Activated T-cell treated with anti-CD3 and anti-CD28 coated beads, Interleukin-2, amount 50 U/mL, for 72 hours (primary cell): ENCODE measurements around the gene LFNG. TPM values are rescaled to one million over a fixed set of nuclear protein-coding genes. Genes with fewer than 3 reads are reported as not detected.

Source experiments
- ATAC-seq, 2 donors: fragments of 150-1000 bp; cut with Tn5 transposase; replicated peaks in 1 of 2; 2 replicates each; pipeline ENCODE4 v1.10.0; 2021; ENCODE audit warnings: moderate library complexity in 2 of 2, mild to moderate bottlenecking in 1 of 2
- DNase-seq, 2 donors: peaks; one replicate each; pipeline ENCODE4 v3.0.0; 2021 to 2022; ENCODE audit warnings: mixed read lengths in 1 of 2
- H3K27ac Mint-ChIP-seq: one replicate; pipeline ENCODE4 v1.8.0; 2022; ENCODE audit warnings: mild to moderate bottlenecking, moderate library complexity, mixed read lengths
- H3K27me3 Mint-ChIP-seq: one replicate; pipeline ENCODE4 v1.8.0; 2022; ENCODE audit warnings: low read depth, mixed read lengths
- H3K36me3 Mint-ChIP-seq, 2 donors: one replicate each; pipeline ENCODE4 v1.8.0; 2022; ENCODE audit warnings: mixed read lengths in 2 of 2, mild to moderate bottlenecking in 1 of 2; ENCODE audit not compliant: insufficient read depth in 2 of 2
- H3K4me1 Mint-ChIP-seq: one replicate; pipeline ENCODE4 v1.8.0; 2022; ENCODE audit warnings: low read depth, mixed read lengths
- H3K4me3 Mint-ChIP-seq, 2 donors: one replicate each; pipeline ENCODE4 v1.8.0; 2022; ENCODE audit warnings: mild to moderate bottlenecking in 2 of 2, mixed read lengths in 2 of 2, moderate library complexity in 2 of 2
- H3K9me3 Mint-ChIP-seq, 2 donors: one replicate each; pipeline ENCODE4 v1.8.0; 2022; ENCODE audit warnings: mixed read lengths in 2 of 2
- total RNA-seq, 2 donors: library from RNA; stranded (reverse); gene quantifications; one replicate each; pipeline ENCODE4 v1.2.3, GENCODE V29; 2022

LFNG gene
- total RNA-seq, 2 donors from 2014 or later = 23.0 to 30.0 TPM

- Mint-ChIP-seq H3K36me3 (no peaks in the 10 kb centered on the region), H3K4me3 (no peak overlapping the region), H3K27me3 (no peaks in the 10 kb centered on the region), H3K27ac (no peak overlapping the region), H3K9me3 (no peaks in the 10 kb centered on the region), H3K4me1 (no peaks in the 10 kb centered on the region)
- peak; percentile 98 to 99 for ATAC-seq
- DNase-seq = peak; percentile 78
These were observed 41.9 kb upstream of the LFNG start for GRCh38 chr7:2477447-2478398.

GRCh38 chr7:2478399-2478785 lies 41.2 kb upstream of the LFNG start:
- no peak overlapping the region for H3K4me3 Mint-ChIP-seq
- ATAC-seq (no peak), DNase-seq (no peak)
- H3K27me3 Mint-ChIP-seq = no peaks in the 10 kb centered on the region
- no peaks in the 10 kb centered on the region for H3K4me1 Mint-ChIP-seq
- H3K27ac Mint-ChIP-seq = no peak overlapping the region
- no peaks in the 10 kb centered on the region for H3K36me3 Mint-ChIP-seq
- no peaks in the 10 kb centered on the region for H3K9me3 Mint-ChIP-seq

- Mint-ChIP-seq H3K9me3 (no peaks in the 10 kb centered on the region), H3K27ac (no peak overlapping the region), H3K4me1 (no peaks in the 10 kb centered on the region), H3K4me3 (no peak overlapping the region), H3K27me3 (no peaks in the 10 kb centered on the region), H3K36me3 (no peaks in the 10 kb centered on the region)
- ATAC-seq (no peak), DNase-seq (no peak)
These were observed 40.8 kb upstream of the LFNG start for GRCh38 chr7:2478800-2479199.

- ATAC-seq (no peak), DNase-seq (no peak)
- H3K4me1 Mint-ChIP-seq = no peaks in the 10 kb centered on the region
- H3K4me3 Mint-ChIP-seq = no peak overlapping the region
- no peak overlapping the region for H3K27ac Mint-ChIP-seq
- H3K27me3 Mint-ChIP-seq = no peaks in the 10 kb centered on the region
- no peaks in the 10 kb centered on the region for H3K9me3 Mint-ChIP-seq
- H3K36me3 Mint-ChIP-seq = no peaks in the 10 kb centered on the region
These were observed 40.1 kb upstream of the LFNG start for GRCh38 chr7:2479276-2480069.

- H3K27ac Mint-ChIP-seq = no peak overlapping the region
- no peak overlapping the region for H3K4me3 Mint-ChIP-seq
- H3K36me3 Mint-ChIP-seq = no peaks in the 10 kb centered on the region
- ATAC-seq (no peak), DNase-seq (no peak)
- no peaks in the 10 kb centered on the region for H3K27me3 Mint-ChIP-seq
- H3K9me3 Mint-ChIP-seq = no peaks in the 10 kb centered on the region
- no peaks in the 10 kb centered on the region for H3K4me1 Mint-ChIP-seq
These were observed 39.5 kb upstream of the LFNG start for GRCh38 chr7:2480070-2480408.

GRCh38 chr7:2481195-2481594 lies 38.4 kb upstream of the LFNG start:
- no peak overlapping the region for H3K4me3 Mint-ChIP-seq
- no peak for DNase-seq
- ATAC-seq = no peak
- H3K36me3 Mint-ChIP-seq = no peaks in the 10 kb centered on the region
- H3K4me1 Mint-ChIP-seq = no peaks in the 10 kb centered on the region
- H3K9me3 Mint-ChIP-seq = no peaks in the 10 kb centered on the region
- H3K27ac Mint-ChIP-seq = no peak overlapping the region
- no peaks in the 10 kb centered on the region for H3K27me3 Mint-ChIP-seq

- no peaks in the 10 kb centered on the region for H3K4me1 Mint-ChIP-seq
These were observed 36.7 kb upstream of the LFNG start for GRCh38 chr7:2482725-2483451.

GRCh38 chr7:2483494-2483893 lies 36.1 kb upstream of the LFNG start:
- H3K4me1 Mint-ChIP-seq = no peaks in the 10 kb centered on the region
- no peaks in the 10 kb centered on the region for H3K36me3 Mint-ChIP-seq
- ATAC-seq (no peak), DNase-seq (no peak)
- H3K27me3 Mint-ChIP-seq = no peaks in the 10 kb centered on the region
- H3K27ac Mint-ChIP-seq = no peak overlapping the region
- no peak overlapping the region for H3K4me3 Mint-ChIP-seq
- no peaks in the 10 kb centered on the region for H3K9me3 Mint-ChIP-seq

More at GRCh38 chr7:2482725-2483451, 36.7 kb upstream of the LFNG start:
- H3K27me3 Mint-ChIP-seq = no peaks in the 10 kb centered on the region
- no peak overlapping the region for H3K4me3 Mint-ChIP-seq
- H3K36me3 Mint-ChIP-seq = no peaks in the 10 kb centered on the region
- H3K9me3 Mint-ChIP-seq = no peaks in the 10 kb centered on the region
- no peak overlapping the region for H3K27ac Mint-ChIP-seq
- ATAC-seq (no peak), DNase-seq (no peak)

- H3K36me3 Mint-ChIP-seq = no peaks in the 10 kb centered on the region
- H3K27ac Mint-ChIP-seq = no peak overlapping the region
- H3K4me3 Mint-ChIP-seq = no peak overlapping the region
- H3K4me1 Mint-ChIP-seq = no peaks in the 10 kb centered on the region
- no peaks in the 10 kb centered on the region for H3K27me3 Mint-ChIP-seq
- DNase-seq (no peak), ATAC-seq (no peak)
- H3K9me3 Mint-ChIP-seq = no peaks in the 10 kb centered on the region
These were observed 34.7 kb upstream of the LFNG start for GRCh38 chr7:2484868-2485267.

GRCh38 chr7:2487586-2488271 lies 31.8 kb upstream of the LFNG start:
- peaks cover 6% of the 10 kb centered on the region for H3K27me3 Mint-ChIP-seq
- H3K36me3 Mint-ChIP-seq = no peaks in the 10 kb centered on the region
- ATAC-seq (no peak), DNase-seq (no peak)
- H3K27ac Mint-ChIP-seq = no peak overlapping the region
- H3K4me1 Mint-ChIP-seq = no peaks in the 10 kb centered on the region
- no peak overlapping the region for H3K4me3 Mint-ChIP-seq
- peaks cover 5 to 8% of the 10 kb centered on the region in 2 donors for H3K9me3 Mint-ChIP-seq

GRCh38 chr7:2488272-2488645 lies 31.3 kb upstream of the LFNG start:
- DNase-seq = no peak
- Mint-ChIP-seq H3K27ac (no peak overlapping the region), H3K9me3 (peaks cover 5 to 8% of the 10 kb centered on the region in 2 donors), H3K36me3 (no peaks in the 10 kb centered on the region), H3K4me1 (no peaks in the 10 kb centered on the region), H3K27me3 (peaks cover 6% of the 10 kb centered on the region), H3K4me3 (no peak overlapping the region)
- no peak for ATAC-seq

- Mint-ChIP-seq H3K9me3 (peaks cover 5 to 8% of the 10 kb centered on the region in 2 donors), H3K4me1 (no peaks in the 10 kb centered on the region), H3K36me3 (no peaks in the 10 kb centered on the region), H3K4me3 (no peak overlapping the region), H3K27ac (no peak overlapping the region), H3K27me3 (peaks cover 6% of the 10 kb centered on the region)
- DNase-seq = no peak
- no peak for ATAC-seq
These were observed 30.9 kb upstream of the LFNG start for GRCh38 chr7:2488681-2489080.
